HCT116 (cell line): ENCODE measurements around the gene BRD4.

ENCODE experiments used
- CTCF ChIP-seq, 3 experiments: fragments of 200-600 bp in 1 of 3; sonication (generic) in 1 of 3; IDR thresholded peaks in 2 of 3; conservative IDR thresholded peaks in 1 of 3; 2 replicates each; pipeline ENCODE4 v1.5.1; 2012 to 2017; ENCODE audit warnings: low read depth in 2 of 3, low read length in 2 of 3, antibody characterized with exemption in 1 of 3, borderline replicate concordance in 1 of 3, control low read depth in 1 of 3, mild to moderate bottlenecking in 1 of 3, mixed read lengths in 1 of 3, mixed run types in 1 of 3, moderate library complexity in 1 of 3; ENCODE audit not compliant: insufficient read depth in 1 of 3
- POLR2A ChIP-seq: IDR thresholded peaks from 2 replicates; pipeline ENCODE4 v1.7.0; 2011; ENCODE audit warnings: borderline replicate concordance; ENCODE audit not compliant: insufficient read depth, insufficient read length; ENCODE audit errors: extremely low read depth
- SIN3A ChIP-seq: IDR thresholded peaks from 2 replicates; pipeline ENCODE4 v1.6.1; 2012; ENCODE audit warnings: low read depth
- TCF7L2 ChIP-seq: IDR thresholded peaks from 2 replicates; pipeline ENCODE4 v1.7.0; 2011; ENCODE audit warnings: borderline replicate concordance, inconsistent platforms; ENCODE audit not compliant: insufficient read depth, insufficient read length; ENCODE audit errors: extremely low read depth

GRCh38 chr19:15371119-15371518 is 38.8 kb upstream of the BRD4 start:
- TF ChIP-seq CTCF (IDR thresholded peaks at IDR 0.05 in 2 of 3, conservative IDR thresholded peaks at IDR 0.05 in 1 of 3; ENCODE audit: borderline replicate concordance in 1 of 3, insufficient read depth in 1 of 3, low read depth in 2 of 3, low read length in 2 of 3) (no peak), POLR2A (no peak), TCF7L2 (no peak), SIN3A (no peak)
